ENCODE results near the gene UBE4A.

DNA sequence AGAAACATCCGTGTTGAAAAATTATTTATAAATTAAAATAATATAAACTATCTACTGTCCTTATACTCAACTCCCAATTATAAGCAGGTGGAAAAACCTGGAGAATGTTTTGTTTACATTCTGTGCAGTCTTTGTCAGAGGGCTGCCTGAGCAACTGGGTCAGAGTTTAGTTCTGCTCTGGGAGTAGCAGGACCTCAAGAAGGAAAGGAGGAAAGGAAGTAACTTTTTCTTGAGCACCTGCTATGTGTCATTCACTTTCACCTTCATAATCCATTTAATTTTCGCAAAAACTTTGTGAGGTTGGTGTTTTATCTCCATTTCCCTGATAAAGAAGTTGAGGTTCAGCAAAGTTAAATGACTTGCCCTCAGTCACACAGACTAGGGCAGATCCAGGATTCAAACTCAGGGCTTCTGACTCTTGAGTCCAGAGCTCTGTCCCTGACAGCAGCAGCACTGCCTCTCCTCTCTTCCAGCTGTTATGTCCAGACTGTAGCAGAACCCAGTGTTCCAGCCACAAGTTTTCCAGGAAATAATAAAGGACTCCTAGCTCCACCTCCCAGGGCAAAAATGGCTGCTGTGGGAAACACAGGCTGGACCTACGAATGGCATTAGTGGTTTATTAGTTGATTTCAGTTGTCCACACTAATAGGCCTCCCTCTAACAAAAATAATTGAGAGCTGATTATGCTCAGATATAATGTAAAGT is 48.5 kb upstream of the UBE4A start:
- TF ChIP-seq, protein P1, sequence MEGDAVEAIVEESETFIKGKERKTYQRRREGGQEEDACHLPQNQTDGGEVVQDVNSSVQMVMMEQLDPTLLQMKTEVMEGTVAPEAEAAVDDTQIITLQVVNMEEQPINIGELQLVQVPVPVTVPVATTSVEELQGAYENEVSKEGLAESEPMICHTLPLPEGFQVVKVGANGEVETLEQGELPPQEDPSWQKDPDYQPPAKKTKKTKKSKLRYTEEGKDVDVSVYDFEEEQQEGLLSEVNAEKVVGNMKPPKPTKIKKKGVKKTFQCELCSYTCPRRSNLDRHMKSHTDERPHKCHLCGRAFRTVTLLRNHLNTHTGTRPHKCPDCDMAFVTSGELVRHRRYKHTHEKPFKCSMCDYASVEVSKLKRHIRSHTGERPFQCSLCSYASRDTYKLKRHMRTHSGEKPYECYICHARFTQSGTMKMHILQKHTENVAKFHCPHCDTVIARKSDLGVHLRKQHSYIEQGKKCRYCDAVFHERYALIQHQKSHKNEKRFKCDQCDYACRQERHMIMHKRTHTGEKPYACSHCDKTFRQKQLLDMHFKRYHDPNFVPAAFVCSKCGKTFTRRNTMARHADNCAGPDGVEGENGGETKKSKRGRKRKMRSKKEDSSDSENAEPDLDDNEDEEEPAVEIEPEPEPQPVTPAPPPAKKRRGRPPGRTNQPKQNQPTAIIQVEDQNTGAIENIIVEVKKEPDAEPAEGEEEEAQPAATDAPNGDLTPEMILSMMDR (conservative IDR thresholded peaks at IDR 0.05; ENCODE audit: low read depth in 2 of 2), result no peak
- TF ChIP-seq STAT1 (IDR thresholded peaks at IDR 0.05; ENCODE audit: unreplicated experiment) (no peak), EZH2phosphoT487 (IDR thresholded peaks at IDR 0.05; ENCODE audit: unreplicated experiment) (no peak), POLR2AphosphoS5 (IDR thresholded peaks at IDR 0.05; ENCODE audit: low read depth) (no peak), NANOG (IDR thresholded peaks at IDR 0.05; ENCODE audit: borderline replicate concordance) (no peak), JUNB (IDR thresholded peaks at IDR 0.05; ENCODE audit: unreplicated experiment) (no peak), CREB1 (CRISPR knock-in tag; IDR thresholded peaks at IDR 0.05; ENCODE audit: low read depth) (no peak), ZNF114 (CRISPR knock-in tag; IDR thresholded peaks at IDR 0.05) (no peak), EZH2 (IDR thresholded peaks at IDR 0.05; ENCODE audit: low read depth, unreplicated experiment) (no peak), ZNF331 (CRISPR knock-in tag; IDR thresholded peaks at IDR 0.05; ENCODE audit: low read depth) (no peak)
- TF ChIP-seq, protein P2, sequence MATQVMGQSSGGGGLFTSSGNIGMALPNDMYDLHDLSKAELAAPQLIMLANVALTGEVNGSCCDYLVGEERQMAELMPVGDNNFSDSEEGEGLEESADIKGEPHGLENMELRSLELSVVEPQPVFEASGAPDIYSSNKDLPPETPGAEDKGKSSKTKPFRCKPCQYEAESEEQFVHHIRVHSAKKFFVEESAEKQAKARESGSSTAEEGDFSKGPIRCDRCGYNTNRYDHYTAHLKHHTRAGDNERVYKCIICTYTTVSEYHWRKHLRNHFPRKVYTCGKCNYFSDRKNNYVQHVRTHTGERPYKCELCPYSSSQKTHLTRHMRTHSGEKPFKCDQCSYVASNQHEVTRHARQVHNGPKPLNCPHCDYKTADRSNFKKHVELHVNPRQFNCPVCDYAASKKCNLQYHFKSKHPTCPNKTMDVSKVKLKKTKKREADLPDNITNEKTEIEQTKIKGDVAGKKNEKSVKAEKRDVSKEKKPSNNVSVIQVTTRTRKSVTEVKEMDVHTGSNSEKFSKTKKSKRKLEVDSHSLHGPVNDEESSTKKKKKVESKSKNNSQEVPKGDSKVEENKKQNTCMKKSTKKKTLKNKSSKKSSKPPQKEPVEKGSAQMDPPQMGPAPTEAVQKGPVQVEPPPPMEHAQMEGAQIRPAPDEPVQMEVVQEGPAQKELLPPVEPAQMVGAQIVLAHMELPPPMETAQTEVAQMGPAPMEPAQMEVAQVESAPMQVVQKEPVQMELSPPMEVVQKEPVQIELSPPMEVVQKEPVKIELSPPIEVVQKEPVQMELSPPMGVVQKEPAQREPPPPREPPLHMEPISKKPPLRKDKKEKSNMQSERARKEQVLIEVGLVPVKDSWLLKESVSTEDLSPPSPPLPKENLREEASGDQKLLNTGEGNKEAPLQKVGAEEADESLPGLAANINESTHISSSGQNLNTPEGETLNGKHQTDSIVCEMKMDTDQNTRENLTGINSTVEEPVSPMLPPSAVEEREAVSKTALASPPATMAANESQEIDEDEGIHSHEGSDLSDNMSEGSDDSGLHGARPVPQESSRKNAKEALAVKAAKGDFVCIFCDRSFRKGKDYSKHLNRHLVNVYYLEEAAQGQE (IDR thresholded peaks at IDR 0.05; ENCODE audit: unreplicated experiment), result no peak
- TF ChIP-seq, protein P3, sequence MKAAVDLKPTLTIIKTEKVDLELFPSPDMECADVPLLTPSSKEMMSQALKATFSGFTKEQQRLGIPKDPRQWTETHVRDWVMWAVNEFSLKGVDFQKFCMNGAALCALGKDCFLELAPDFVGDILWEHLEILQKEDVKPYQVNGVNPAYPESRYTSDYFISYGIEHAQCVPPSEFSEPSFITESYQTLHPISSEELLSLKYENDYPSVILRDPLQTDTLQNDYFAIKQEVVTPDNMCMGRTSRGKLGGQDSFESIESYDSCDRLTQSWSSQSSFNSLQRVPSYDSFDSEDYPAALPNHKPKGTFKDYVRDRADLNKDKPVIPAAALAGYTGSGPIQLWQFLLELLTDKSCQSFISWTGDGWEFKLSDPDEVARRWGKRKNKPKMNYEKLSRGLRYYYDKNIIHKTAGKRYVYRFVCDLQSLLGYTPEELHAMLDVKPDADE (IDR thresholded peaks at IDR 0.05), result no peak
- TF ChIP-seq, protein P4, sequence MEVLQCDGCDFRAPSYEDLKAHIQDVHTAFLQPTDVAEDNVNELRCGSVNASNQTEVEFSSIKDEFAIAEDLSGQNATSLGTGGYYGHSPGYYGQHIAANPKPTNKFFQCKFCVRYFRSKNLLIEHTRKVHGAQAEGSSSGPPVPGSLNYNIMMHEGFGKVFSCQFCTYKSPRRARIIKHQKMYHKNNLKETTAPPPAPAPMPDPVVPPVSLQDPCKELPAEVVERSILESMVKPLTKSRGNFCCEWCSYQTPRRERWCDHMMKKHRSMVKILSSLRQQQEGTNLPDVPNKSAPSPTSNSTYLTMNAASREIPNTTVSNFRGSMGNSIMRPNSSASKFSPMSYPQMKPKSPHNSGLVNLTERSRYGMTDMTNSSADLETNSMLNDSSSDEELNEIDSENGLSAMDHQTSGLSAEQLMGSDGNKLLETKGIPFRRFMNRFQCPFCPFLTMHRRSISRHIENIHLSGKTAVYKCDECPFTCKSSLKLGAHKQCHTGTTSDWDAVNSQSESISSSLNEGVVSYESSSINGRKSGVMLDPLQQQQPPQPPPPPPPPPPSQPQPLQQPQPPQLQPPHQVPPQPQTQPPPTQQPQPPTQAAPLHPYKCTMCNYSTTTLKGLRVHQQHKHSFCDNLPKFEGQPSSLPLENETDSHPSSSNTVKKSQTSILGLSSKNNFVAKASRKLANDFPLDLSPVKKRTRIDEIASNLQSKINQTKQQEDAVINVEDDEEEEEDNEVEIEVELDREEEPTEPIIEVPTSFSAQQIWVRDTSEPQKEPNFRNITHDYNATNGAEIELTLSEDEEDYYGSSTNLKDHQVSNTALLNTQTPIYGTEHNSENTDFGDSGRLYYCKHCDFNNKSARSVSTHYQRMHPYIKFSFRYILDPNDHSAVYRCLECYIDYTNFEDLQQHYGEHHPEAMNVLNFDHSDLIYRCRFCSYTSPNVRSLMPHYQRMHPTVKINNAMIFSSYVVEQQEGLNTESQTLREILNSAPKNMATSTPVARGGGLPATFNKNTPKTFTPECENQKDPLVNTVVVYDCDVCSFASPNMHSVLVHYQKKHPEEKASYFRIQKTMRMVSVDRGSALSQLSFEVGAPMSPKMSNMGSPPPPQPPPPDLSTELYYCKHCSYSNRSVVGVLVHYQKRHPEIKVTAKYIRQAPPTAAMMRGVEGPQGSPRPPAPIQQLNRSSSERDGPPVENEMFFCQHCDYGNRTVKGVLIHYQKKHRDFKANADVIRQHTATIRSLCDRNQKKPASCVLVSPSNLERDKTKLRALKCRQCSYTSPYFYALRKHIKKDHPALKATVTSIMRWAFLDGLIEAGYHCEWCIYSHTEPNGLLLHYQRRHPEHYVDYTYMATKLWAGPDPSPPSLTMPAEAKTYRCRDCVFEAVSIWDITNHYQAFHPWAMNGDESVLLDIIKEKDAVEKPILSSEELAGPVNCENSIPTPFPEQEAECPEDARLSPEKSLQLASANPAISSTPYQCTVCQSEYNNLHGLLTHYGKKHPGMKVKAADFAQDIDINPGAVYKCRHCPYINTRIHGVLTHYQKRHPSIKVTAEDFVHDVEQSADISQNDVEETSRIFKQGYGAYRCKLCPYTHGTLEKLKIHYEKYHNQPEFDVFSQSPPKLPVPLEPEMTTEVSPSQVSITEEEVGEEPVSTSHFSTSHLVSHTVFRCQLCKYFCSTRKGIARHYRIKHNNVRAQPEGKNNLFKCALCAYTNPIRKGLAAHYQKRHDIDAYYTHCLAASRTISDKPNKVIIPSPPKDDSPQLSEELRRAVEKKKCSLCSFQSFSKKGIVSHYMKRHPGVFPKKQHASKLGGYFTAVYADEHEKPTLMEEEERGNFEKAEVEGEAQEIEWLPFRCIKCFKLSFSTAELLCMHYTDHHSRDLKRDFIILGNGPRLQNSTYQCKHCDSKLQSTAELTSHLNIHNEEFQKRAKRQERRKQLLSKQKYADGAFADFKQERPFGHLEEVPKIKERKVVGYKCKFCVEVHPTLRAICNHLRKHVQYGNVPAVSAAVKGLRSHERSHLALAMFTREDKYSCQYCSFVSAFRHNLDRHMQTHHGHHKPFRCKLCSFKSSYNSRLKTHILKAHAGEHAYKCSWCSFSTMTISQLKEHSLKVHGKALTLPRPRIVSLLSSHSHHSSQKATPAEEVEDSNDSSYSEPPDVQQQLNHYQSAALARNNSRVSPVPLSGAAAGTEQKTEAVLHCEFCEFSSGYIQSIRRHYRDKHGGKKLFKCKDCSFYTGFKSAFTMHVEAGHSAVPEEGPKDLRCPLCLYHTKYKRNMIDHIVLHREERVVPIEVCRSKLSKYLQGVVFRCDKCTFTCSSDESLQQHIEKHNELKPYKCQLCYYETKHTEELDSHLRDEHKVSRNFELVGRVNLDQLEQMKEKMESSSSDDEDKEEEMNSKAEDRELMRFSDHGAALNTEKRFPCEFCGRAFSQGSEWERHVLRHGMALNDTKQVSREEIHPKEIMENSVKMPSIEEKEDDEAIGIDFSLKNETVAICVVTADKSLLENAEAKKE (CRISPR knock-in tag; IDR thresholded peaks at IDR 0.05), result no peak
